ENCODE results near the gene SLC13A3.

GRCh38 chr20:46590443-46590842 lies 60.8 kb downstream of the SLC13A3 start:
- TF ChIP-seq POLR2A (IDR thresholded peaks at IDR 0.05) (no peak), CTCF (IDR thresholded peaks at IDR 0.05) (no peak)

Measured in suprapubic skin (tissue), 3 donors.